Osteoblast (primary cell): ENCODE results near the gene STX8. TPM values are rescaled to one million over a fixed set of nuclear protein-coding genes. Genes with fewer than 3 reads are reported as not detected.
A peak's percentile ranks its signal among the peaks of the same experiment; 100 is the strongest.

Source experiments
- DNase-seq: peaks from one replicate; pipeline ENCODE4 v3.0.0; 2011; ENCODE audit warnings: low spot score, mixed read lengths; ENCODE audit not compliant: insufficient read length; ENCODE audit errors: missing footprints
- H2AFZ ChIP-seq: 2 replicates; pipeline ENCODE4 v1.6.0; 2011; ENCODE audit warnings: mild to moderate bottlenecking, low read length
- H3K27ac ChIP-seq: 2 replicates; pipeline ENCODE4 v1.5.1; 2011; ENCODE audit warnings: mild to moderate bottlenecking, low read depth, low read length, moderate library complexity
- H3K27me3 ChIP-seq: 2 replicates; pipeline ENCODE4 v1.6.0; 2012; ENCODE audit warnings: mild to moderate bottlenecking, control low read depth, inconsistent platforms, low read length, moderate library complexity; ENCODE audit not compliant: insufficient read depth
- H3K36me3 ChIP-seq: 2 replicates; pipeline ENCODE4 v1.5.1; 2011; ENCODE audit warnings: mild to moderate bottlenecking, low read length, control low read depth, moderate library complexity; ENCODE audit not compliant: insufficient read depth
- H3K4me1 ChIP-seq: 2 replicates; pipeline ENCODE4 v1.5.1; 2011; ENCODE audit warnings: mild to moderate bottlenecking, low read length, control low read depth, moderate library complexity; ENCODE audit not compliant: insufficient read depth
- H3K4me2 ChIP-seq: 2 replicates; pipeline ENCODE4 v1.6.0; 2011; ENCODE audit warnings: mild to moderate bottlenecking, low read length; ENCODE audit not compliant: insufficient read depth
- H3K4me3 ChIP-seq: fragments of 200-600 bp; sonication (generic); 3 replicates; pipeline ENCODE4 v1.5.1; 2012; ENCODE audit warnings: mild to moderate bottlenecking, low read length, inconsistent platforms; ENCODE audit not compliant: insufficient read depth
- H3K79me2 ChIP-seq: 2 replicates; pipeline ENCODE4 v1.6.0; 2012; ENCODE audit warnings: mild to moderate bottlenecking, low read length, control low read depth, inconsistent platforms; ENCODE audit not compliant: insufficient read depth
- H3K9me3 ChIP-seq: 2 replicates; pipeline ENCODE4 v1.5.1; 2011; ENCODE audit warnings: low read depth, low read length, control low read depth
- H4K20me1 ChIP-seq: 2 replicates; pipeline ENCODE4 v1.6.0; 2012; ENCODE audit warnings: mild to moderate bottlenecking, low read length, control low read depth; ENCODE audit not compliant: insufficient read depth
- total RNA-seq: library from RNA; depleted of rRNA; stranded (reverse); fragments of >200 nt; gene quantifications from 2 replicates; pipeline ENCODE4 v1.2.3, GENCODE V29; 2012
- TF ChIP-seq, protein P1 (sequence below): IDR thresholded peaks from 2 replicates; pipeline ENCODE4 v1.5.1; 2011; ENCODE audit warnings: mild to moderate bottlenecking, low read depth, low read length, moderate library complexity; ENCODE audit errors: extremely low read depth

STX8 gene
- total RNA-seq, 1 donor, result 72.7 TPM

DNA sequence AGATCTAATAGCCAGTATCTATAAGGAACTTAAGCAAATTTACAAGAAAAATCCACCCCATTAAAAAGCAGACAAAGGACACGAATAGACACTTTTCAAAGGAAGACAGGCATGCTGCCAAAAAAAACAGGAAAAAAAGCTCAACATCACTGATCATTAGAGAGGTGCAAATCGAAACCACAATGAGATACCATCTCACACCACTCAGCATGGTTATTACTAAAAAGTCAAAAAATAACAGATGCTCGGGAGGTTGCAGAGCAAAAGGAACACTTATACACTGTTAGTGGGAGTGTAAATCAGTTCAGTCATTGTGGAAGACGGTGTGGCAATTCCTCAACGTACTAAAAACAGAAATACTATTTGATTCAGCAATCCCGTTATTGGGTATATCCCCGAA lies 9.6 kb downstream of the STX8 start:
- Histone ChIP-seq H3K27ac (no peak overlapping the region), H3K36me3 (peaks cover 8% of the 10 kb centered on the region), H3K27me3 (no peaks in the 10 kb centered on the region), H2AFZ (no peak overlapping the region), H4K20me1 (peaks cover 12% of the 10 kb centered on the region), H3K9me3 (no peaks in the 10 kb centered on the region), H3K4me2 (no peak overlapping the region), H3K79me2 (peaks cover 16% of the 10 kb centered on the region), H3K4me3 (no peak overlapping the region), H3K4me1 (peaks cover 3% of the 10 kb centered on the region)
- no peak for DNase-seq
- TF ChIP-seq, protein P1, sequence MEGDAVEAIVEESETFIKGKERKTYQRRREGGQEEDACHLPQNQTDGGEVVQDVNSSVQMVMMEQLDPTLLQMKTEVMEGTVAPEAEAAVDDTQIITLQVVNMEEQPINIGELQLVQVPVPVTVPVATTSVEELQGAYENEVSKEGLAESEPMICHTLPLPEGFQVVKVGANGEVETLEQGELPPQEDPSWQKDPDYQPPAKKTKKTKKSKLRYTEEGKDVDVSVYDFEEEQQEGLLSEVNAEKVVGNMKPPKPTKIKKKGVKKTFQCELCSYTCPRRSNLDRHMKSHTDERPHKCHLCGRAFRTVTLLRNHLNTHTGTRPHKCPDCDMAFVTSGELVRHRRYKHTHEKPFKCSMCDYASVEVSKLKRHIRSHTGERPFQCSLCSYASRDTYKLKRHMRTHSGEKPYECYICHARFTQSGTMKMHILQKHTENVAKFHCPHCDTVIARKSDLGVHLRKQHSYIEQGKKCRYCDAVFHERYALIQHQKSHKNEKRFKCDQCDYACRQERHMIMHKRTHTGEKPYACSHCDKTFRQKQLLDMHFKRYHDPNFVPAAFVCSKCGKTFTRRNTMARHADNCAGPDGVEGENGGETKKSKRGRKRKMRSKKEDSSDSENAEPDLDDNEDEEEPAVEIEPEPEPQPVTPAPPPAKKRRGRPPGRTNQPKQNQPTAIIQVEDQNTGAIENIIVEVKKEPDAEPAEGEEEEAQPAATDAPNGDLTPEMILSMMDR, result no peak

DNA sequence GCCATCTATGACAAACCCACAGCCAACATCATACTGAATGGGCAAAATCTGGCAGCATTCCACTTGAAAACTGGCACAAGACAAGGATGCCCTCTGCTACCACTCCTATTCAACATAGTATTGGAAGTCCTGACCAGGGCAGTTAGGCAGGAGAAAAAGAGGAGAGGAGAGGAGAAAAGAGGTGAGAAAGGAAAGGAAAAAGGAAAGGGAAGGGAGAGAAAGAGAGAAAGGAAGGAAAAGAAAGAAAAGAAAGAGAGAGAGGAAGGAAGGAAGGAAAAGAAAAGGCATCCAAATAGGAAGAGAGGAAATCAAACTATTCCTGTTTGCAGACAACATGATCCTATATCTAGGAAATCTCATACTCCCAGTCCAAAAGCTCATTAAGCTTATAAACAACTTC lies 11.5 kb downstream of the STX8 start:
- DNase-seq, result no peak
- Histone ChIP-seq H3K27ac (no peak overlapping the region), H3K4me3 (no peak overlapping the region), H3K9me3 (no peaks in the 10 kb centered on the region), H3K36me3 (peaks cover 8% of the 10 kb centered on the region), H3K79me2 (peaks cover 7% of the 10 kb centered on the region), H3K4me2 (no peak overlapping the region), H3K4me1 (no peaks in the 10 kb centered on the region), H2AFZ (no peak overlapping the region), H3K27me3 (no peaks in the 10 kb centered on the region), H4K20me1 (peaks cover 4% of the 10 kb centered on the region)
- TF ChIP-seq, protein P1, result no peak

DNA sequence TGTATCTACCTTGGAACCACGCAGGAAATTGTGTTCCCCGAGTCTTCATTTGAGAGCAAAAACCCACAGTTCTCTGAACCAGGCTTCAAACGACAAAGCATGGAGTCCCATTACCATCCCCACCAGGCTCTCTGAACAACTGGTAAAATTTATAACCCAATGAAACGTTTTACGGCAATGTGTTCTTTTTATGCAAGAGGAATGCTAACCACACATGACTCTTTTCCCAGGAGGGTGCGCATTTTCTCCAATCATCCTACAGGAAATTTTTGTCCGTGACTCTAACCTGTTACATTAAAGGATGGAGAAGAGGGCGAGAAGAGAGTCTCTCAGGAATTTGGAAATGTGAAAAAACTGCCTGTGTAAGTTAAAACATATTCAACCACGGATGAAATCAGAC lies 17.8 kb downstream of the STX8 start:
- Histone ChIP-seq H3K36me3 (no peaks in the 10 kb centered on the region), H2AFZ (no peak overlapping the region), H3K4me3 (no peak overlapping the region), H3K27ac (peak overlapping the region; percentile 47), H3K4me2 (peak overlapping the region; percentile 56), H3K79me2 (peaks cover 4% of the 10 kb centered on the region), H3K4me1 (peaks cover 8% of the 10 kb centered on the region), H3K27me3 (no peaks in the 10 kb centered on the region), H4K20me1 (peaks cover 12% of the 10 kb centered on the region), H3K9me3 (no peaks in the 10 kb centered on the region)
- peak; percentile 84 for DNase-seq
- TF ChIP-seq, protein P1, result no peak

DNA sequence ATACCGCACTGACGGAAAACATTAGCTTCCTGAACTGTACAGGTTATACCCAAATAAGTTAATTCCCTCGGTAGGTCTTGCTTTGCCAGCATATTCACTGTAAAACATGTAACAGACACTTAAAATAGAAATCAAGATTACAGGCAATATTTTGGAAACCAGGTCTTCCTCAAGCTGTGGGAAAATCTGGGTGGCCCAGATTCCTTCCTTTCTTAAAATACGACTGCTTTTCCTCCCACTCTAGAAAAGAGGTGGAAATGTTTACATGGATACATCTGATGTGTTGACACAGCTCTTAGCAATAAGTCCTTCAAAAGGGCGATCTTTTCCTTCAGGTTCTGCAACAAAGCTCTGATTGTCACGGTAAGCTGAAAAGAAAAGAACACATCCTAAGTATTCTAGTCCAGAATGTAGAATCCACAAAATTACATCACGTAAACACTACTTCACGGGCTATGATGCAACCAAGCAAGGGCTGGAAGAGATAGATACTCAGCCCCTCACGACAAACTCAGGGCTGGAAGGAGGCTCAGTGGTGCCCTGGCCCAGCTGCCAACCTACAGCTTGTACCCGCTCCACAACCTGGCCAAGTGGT lies 18.4 kb downstream of the STX8 start:
- Histone ChIP-seq H3K4me2 (peak overlapping the region; percentile 56), H2AFZ (no peak overlapping the region), H3K27me3 (no peaks in the 10 kb centered on the region), H4K20me1 (peaks cover 9% of the 10 kb centered on the region), H3K79me2 (peaks cover 2% of the 10 kb centered on the region), H3K27ac (peak overlapping the region; percentile 30), H3K36me3 (no peaks in the 10 kb centered on the region), H3K4me3 (no peak overlapping the region), H3K9me3 (no peaks in the 10 kb centered on the region), H3K4me1 (peaks cover 8% of the 10 kb centered on the region)
- peak; percentile 77 for DNase-seq
- TF ChIP-seq, protein P1, result no peak
